Lung (tissue), 12 donors: Measurements from ENCODE around the gene SLC25A41. TPM values are rescaled to one million over a fixed set of nuclear protein-coding genes. Genes with fewer than 3 reads are reported as not detected.

Experiments
- ATAC-seq: fragments of 200-7000 bp; cut with Tn5 transposase; one replicate; pipeline ENCODE4 v1.9.1; 2020; ENCODE audit warnings: moderate number of reproducible peaks; ENCODE audit not compliant: insufficient read depth, low FRiP score
- DNase-seq, 3 donors: peaks; one replicate each; pipeline ENCODE4 v3.0.0-alpha.2; 2013 to 2017
- H3K27ac ChIP-seq, 2 donors: one replicate each; pipeline ENCODE4 v1.5.1; 2013; ENCODE audit warnings: mild to moderate bottlenecking in 2 of 2, moderate library complexity in 2 of 2, control low read depth in 1 of 2, inconsistent platforms in 1 of 2, low read depth in 1 of 2, low read length in 1 of 2
- H3K27me3 ChIP-seq, 3 donors: one replicate each; pipeline ENCODE4 v1.5.1; 2013; ENCODE audit warnings: low read length in 2 of 3; ENCODE audit not compliant: control insufficient read depth in 3 of 3, insufficient read depth in 3 of 3
- H3K36me3 ChIP-seq, 4 donors: one replicate each; pipeline ENCODE4 v1.5.1; 2013; ENCODE audit warnings: low read length in 4 of 4, mild to moderate bottlenecking in 1 of 4, moderate library complexity in 1 of 4; ENCODE audit not compliant: control insufficient read depth in 4 of 4, insufficient read depth in 4 of 4
- H3K4me1 ChIP-seq, 5 donors: one replicate each; pipeline ENCODE4 v1.5.1; 2013; ENCODE audit warnings: low read length in 5 of 5, mild to moderate bottlenecking in 2 of 5, moderate library complexity in 1 of 5; ENCODE audit not compliant: control insufficient read depth in 5 of 5, insufficient read depth in 5 of 5
- H3K4me3 ChIP-seq: one replicate; pipeline ENCODE4 v1.5.1; 2013; ENCODE audit warnings: mild to moderate bottlenecking, control low read depth, moderate library complexity
- H3K9ac ChIP-seq, 2 donors: one replicate each; pipeline ENCODE4 v1.5.1; 2013; ENCODE audit warnings: low read length in 2 of 2, control low read depth in 1 of 2; ENCODE audit not compliant: insufficient read depth in 1 of 2
- H3K9me3 ChIP-seq, 4 donors: one replicate each; pipeline ENCODE4 v1.5.1; 2013; ENCODE audit warnings: low read length in 3 of 4, mild to moderate bottlenecking in 1 of 4, moderate library complexity in 1 of 4; ENCODE audit not compliant: control insufficient read depth in 4 of 4, insufficient read depth in 3 of 4
- CTCF ChIP-seq: IDR thresholded peaks from 2 replicates; pipeline ENCODE4 v1.5.1; 2012; ENCODE audit warnings: mild to moderate bottlenecking; ENCODE audit errors: control extremely low read depth, extremely low read depth
- WGBS, 2 donors: extraction: QIAGEN DNeasy Blood & Tissue Kit; methylation state at CpG; one replicate each; pipeline ENCODE4 v1.1.7; 2013; 5-methylcytosine and 5-hydroxymethylcytosine counted together
- polyA plus RNA-seq, 2 donors: library from polyadenylated mRNA; stranded (reverse); fragments of 200-250 nt; gene quantifications; one replicate each; pipeline ENCODE4 v1.2.1, GENCODE V29; 2013
- total RNA-seq, 2 donors: library from RNA; depleted of rRNA in 1 of 2; stranded (reverse); fragments of >200 nt in 1 of 2; gene quantifications; one replicate each; pipeline ENCODE4 v1.2.1, GENCODE V29; 2014 to 2021
- donor health status: control.
- donor health status: control.
- donor health status: Bipolar disorder and iron deficiency.
- donor health status: healthy.
- donor health status: DM: yes; HTN: yes; CAD: no.

SLC25A41 gene
- total and polyA plus RNA-seq, 4 donors = 0.10 to 0.43 (median 0.28) TPM; not detected in 1

- H3K4me3 ChIP-seq = no peak overlapping the region
- DNase-seq (no peak), ATAC-seq (no peak)
- H3K4me1 ChIP-seq = peaks cover 0 to 27% (median 13%) of the 10 kb centered on the region in 5 donors
- no peak overlapping the region for H3K9ac ChIP-seq
- no peak for TF ChIP-seq CTCF
- peaks cover 20 to 79% (median 53%) of the 10 kb centered on the region in 4 donors for H3K36me3 ChIP-seq
- 95% methylated on average over 19 of the region's 19 CpGs for WGBS, 2 donors
- H3K9me3 ChIP-seq = no peaks in the 10 kb centered on the region
- H3K27me3 ChIP-seq = no peaks in the 10 kb centered on the region
- H3K27ac ChIP-seq = no peak overlapping the region
Measured at GRCh38 chr19:6418562-6418932, 15.0 kb downstream of the SLC25A41 start.

- peaks cover 0 to 27% (median 10%) of the 10 kb centered on the region in 5 donors for H3K4me1 ChIP-seq
- WGBS, 2 donors = 78 to 85% methylated on average over 33 of the region's 33 CpGs
- TF ChIP-seq CTCF = no peak
Measured at GRCh38 chr19:6417713-6418561, 15.6 kb downstream of the SLC25A41 start.

GRCh38 chr19:6416658-6417405 is 16.7 kb downstream of the SLC25A41 start:
- no peak for ATAC-seq
- no peak overlapping the region for H3K9ac ChIP-seq
- peaks cover 20 to 79% (median 46%) of the 10 kb centered on the region in 4 donors for H3K36me3 ChIP-seq
- no peak for DNase-seq
- H3K27ac ChIP-seq = no peak overlapping the region
- no peaks in the 10 kb centered on the region for H3K9me3 ChIP-seq
- H3K27me3 ChIP-seq = no peaks in the 10 kb centered on the region
- peaks cover 0 to 28% (median 10%) of the 10 kb centered on the region in 5 donors for H3K4me1 ChIP-seq
- WGBS, 2 donors = 96% methylated on average over 27 to 29 of the region's 29 CpGs
- TF ChIP-seq CTCF = no peak
- H3K4me3 ChIP-seq = no peak overlapping the region

More at GRCh38 chr19:6417713-6418561, 15.6 kb downstream of the SLC25A41 start:
- no peak overlapping the region for H3K27ac ChIP-seq
- no peaks in the 10 kb centered on the region for H3K9me3 ChIP-seq
- ATAC-seq = no peak
- H3K4me3 ChIP-seq = no peak overlapping the region
- H3K27me3 ChIP-seq = no peaks in the 10 kb centered on the region
- H3K9ac ChIP-seq = no peak overlapping the region
- peak in 1 of 3 donors; percentile 35 for DNase-seq
- peaks cover 20 to 79% (median 52%) of the 10 kb centered on the region in 4 donors for H3K36me3 ChIP-seq
